GM10266 (cell line): Measurements from ENCODE around the gene PPA1.

Experiments
- DNase-seq: peaks from one replicate; pipeline ENCODE4 v3.0.0; 2012; ENCODE audit errors: extremely low spot score
- CTCF ChIP-seq: IDR thresholded peaks from 2 replicates; pipeline ENCODE4 v1.5.1; 2012; ENCODE audit warnings: mild to moderate bottlenecking, low read depth; ENCODE audit not compliant: control insufficient read depth, insufficient read depth; ENCODE audit errors: missing control alignments

Gene PPA1

DNA sequence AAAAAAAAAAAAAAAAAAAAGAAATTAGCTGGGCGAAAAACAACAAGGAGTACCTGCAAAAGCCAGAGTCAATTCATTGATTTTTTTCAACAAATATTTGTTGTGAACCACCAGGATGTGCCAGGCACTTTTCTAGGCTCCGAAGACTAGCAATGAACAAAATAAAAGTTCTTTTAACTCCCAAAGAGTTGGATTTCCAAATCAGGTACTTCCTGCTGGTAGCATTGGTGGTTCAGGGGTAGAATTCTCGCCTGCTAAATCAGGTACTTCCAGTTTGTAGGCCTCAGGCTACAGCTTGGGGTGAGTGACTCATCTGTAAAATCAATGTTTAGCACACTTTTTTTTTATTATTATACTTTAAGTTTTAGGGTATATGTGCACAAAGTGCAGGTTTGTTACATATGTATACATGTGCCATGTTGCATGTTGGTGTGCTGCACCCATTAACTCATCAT is 10.9 kb downstream of the PPA1 start:
- no peak for TF ChIP-seq CTCF
- no peak for DNase-seq

- DNase-seq, result no peak
- TF ChIP-seq CTCF, result peak; percentile 4
These were observed 12.2 kb downstream of the PPA1 start for GRCh38 chr10:70221030-70221429.

DNA sequence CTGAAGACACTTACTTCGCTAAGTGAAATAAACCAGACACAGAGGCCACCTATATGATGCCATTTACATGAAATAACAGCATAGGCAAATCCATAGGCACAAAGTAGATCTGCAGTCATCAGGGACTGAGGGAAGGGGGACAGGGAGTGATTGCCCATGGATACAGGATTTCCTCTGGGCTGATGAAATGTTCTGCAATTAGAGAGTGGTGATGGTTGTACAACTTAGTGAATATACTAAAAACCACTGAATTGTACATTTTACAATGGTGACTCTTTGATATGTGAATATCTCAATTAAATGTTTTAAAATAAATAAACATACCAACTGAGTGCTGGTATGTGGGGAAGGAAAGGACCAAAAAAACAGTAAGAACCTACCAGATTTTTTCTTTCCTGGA is 20.4 kb downstream of the PPA1 start:
- no peak for TF ChIP-seq CTCF
- no peak for DNase-seq

- TF ChIP-seq CTCF, result no peak
- DNase-seq, result no peak
These were observed 21.0 kb downstream of the PPA1 start for GRCh38 chr10:70212277-70212676.

GRCh38 chr10:70206762-70207161 is 26.5 kb downstream of the PPA1 start:
- DNase-seq, result no peak
- no peak for TF ChIP-seq CTCF

GRCh38 chr10:70201105-70201504 is 32.1 kb downstream of the PPA1 start:
- TF ChIP-seq CTCF, result no peak
- no peak for DNase-seq

DNA sequence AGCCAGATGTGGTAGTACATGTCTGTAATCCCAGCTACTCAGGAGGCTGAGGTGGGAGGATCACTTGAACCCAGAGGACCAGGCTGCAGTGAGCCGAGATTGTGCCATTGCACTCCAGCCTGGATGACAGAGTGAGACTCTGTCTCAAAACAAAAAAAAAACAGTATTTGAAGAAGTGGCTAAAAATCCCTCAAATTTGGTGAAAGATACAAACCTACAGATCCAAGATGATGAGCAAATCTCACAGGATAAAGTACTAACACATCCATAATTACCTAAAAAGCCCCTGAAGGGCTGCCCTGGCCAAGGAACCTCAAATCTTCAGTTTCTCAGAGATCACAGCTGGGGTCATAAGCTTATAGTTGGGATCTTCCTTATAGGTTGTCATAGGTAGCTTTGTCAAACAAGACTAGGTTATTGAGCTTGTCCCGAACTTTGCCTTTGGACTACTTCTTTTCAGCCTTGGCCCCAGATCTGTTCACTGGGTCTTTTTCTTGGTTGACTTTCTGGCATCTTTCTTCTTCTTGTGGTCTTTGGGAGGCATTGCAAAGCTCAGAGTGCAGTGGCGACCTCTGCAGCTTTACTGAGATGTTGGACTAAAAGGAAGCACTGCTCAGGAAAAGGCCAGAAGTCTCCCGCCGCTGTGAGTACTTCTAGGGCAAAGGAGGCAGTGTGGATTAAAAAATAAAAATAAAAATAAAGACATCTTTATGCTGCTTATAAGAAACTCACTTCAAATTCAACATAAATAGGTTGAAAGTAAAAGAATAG is 34.3 kb downstream of the PPA1 start:
- TF ChIP-seq CTCF, result no peak
- no peak for DNase-seq
